Left ventricle myocardium inferior (tissue), 1 donor: ENCODE data around the gene WDR59. TPM values are rescaled to one million over a fixed set of nuclear protein-coding genes. Genes with fewer than 3 reads are reported as not detected.

ENCODE experiments used
- DNase-seq: peaks from one replicate; pipeline ENCODE4 v3.0.0-alpha.2; 2020
- H3K27ac ChIP-seq: fragments of 200-600 bp; replicated peaks from 2 replicates; pipeline ENCODE4 v1.8.0; 2021
- H3K27me3 ChIP-seq: fragments of 200-600 bp; 2 replicates; pipeline ENCODE4 v1.8.0; 2021; ENCODE audit warnings: low read depth
- H3K36me3 ChIP-seq: fragments of 200-600 bp; 2 replicates; pipeline ENCODE4 v1.8.0; 2021
- H3K4me1 ChIP-seq: fragments of 200-600 bp; 2 replicates; pipeline ENCODE4 v1.8.0; 2021
- H3K4me3 ChIP-seq: fragments of 200-600 bp; 2 replicates; pipeline ENCODE4 v1.8.0; 2021; ENCODE audit warnings: mild to moderate bottlenecking, moderate library complexity
- H3K9me3 ChIP-seq: fragments of 200-600 bp; replicated peaks from 2 replicates; pipeline ENCODE4 v1.8.0; 2021
- intact Hi-C: fragments of 100-400 bp; cut with micrococcal nuclease; formaldehyde crosslinking; loops from one replicate; pipeline ENCODE4 v1.11.0; 2022
- total RNA-seq: library from RNA; stranded (reverse); fragmentation: NEBNext Ultra II Directional; extraction: Animal tissue kit (Norgen Biotek cat#: 25700); gene quantifications from one replicate; pipeline ENCODE4 v1.2.1, GENCODE V29; 2021
- TF ChIP-seq, protein P1 (sequence below): fragments of 200-600 bp; IDR thresholded peaks from 2 replicates; pipeline ENCODE4 v1.8.0; 2021; ENCODE audit warnings: antibody characterized with exemption, mild to moderate bottlenecking, borderline replicate concordance
- donor health status: DM: no; HTN: yes; CAD: no; lungs with severe emphysema.

WDR59 gene
- total RNA-seq, 1 donor from 2014 or later: 52.5 TPM

DNA sequence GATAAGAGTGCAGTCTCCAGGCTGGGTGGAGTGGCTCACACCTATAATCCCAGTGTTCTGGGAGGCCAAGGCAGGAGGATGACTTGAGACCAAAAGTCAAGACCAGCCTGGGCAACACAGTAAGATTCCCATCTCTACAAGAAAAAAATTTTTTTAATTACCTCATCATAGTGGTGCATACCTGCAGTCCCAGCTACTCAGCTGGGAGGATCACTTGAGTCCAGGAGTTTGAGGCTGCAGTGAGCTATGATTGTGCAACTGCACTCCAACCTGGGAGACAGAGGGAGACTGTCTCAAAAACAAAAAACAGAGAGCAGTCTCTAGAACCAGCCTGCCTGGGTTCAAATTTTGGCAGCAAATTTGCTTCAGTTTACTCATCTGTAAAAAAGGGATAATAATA is 45.2 kb downstream of the WDR59 start:
- Histone ChIP-seq H3K27ac (no peak overlapping the region), H3K4me3 (no peak overlapping the region), H3K27me3 (no peaks in the 10 kb centered on the region), H3K36me3 (peaks cover 82% of the 10 kb centered on the region), H3K4me1 (peaks cover 18% of the 10 kb centered on the region), H3K9me3 (no peaks in the 10 kb centered on the region)
- intact Hi-C loops: no loop called here
- no peak for DNase-seq
- TF ChIP-seq, protein P1, sequence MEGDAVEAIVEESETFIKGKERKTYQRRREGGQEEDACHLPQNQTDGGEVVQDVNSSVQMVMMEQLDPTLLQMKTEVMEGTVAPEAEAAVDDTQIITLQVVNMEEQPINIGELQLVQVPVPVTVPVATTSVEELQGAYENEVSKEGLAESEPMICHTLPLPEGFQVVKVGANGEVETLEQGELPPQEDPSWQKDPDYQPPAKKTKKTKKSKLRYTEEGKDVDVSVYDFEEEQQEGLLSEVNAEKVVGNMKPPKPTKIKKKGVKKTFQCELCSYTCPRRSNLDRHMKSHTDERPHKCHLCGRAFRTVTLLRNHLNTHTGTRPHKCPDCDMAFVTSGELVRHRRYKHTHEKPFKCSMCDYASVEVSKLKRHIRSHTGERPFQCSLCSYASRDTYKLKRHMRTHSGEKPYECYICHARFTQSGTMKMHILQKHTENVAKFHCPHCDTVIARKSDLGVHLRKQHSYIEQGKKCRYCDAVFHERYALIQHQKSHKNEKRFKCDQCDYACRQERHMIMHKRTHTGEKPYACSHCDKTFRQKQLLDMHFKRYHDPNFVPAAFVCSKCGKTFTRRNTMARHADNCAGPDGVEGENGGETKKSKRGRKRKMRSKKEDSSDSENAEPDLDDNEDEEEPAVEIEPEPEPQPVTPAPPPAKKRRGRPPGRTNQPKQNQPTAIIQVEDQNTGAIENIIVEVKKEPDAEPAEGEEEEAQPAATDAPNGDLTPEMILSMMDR: no peak

DNA sequence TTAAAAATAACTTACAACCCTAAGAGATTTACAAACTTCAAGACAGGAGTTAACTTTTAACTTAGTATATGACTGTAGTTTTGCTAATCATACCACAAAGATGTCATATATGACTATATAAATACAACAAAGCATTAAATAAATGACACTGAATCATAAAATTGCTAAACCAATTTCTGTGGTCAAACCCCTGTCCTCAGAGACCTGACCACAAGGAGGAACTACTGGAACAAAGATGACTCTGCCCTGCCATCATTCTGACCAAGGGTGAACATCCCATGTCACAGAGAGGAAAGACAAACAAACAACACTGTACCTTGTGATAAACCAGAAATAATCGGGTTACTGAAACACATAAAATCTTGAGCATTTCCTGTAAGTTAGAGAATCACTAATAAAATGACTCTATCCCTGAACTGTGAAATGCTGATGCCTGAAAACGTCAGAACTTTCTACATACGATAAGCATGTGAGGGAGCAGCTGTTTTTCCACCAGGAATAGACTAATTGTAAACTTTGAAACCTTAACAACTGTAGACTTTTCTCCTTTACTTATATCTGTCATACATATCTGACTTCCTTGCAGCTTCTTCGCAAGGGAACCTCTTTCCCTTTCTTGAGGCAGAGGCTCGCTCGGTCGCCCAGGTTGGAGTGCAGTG is 47.9 kb downstream of the WDR59 start:
- Histone ChIP-seq H3K4me1 (no peaks in the 10 kb centered on the region), H3K27ac (no peak overlapping the region), H3K27me3 (no peaks in the 10 kb centered on the region), H3K9me3 (no peaks in the 10 kb centered on the region), H3K4me3 (no peak overlapping the region), H3K36me3 (peaks cover 77% of the 10 kb centered on the region)
- TF ChIP-seq, protein P1: no peak
- DNase-seq: no peak
- intact Hi-C loops: no loop called here

DNA sequence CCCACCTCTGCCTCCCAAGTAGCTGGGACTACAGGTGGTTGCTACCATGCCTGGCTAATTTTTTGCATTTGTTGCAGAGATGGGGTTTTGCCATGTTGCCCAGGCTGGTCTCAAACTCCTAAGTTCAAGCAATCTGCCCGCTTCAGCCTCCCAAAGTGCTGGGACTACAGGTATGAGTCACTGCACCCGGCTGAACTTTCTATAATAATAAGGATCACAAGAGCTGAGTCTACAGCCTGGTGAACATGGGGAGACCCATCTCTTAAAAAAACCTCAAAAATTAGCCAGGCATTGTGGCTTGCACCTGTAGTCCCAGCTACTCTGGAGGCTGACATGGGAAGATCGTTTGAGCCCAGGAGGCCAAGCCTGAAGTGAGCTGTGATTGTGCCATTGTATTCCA is 53.5 kb downstream of the WDR59 start:
- H3K36me3 ChIP-seq: peaks cover 65% of the 10 kb centered on the region

GRCh38 chr16:74929636-74930035 is 55.3 kb downstream of the WDR59 start:
- no peak overlapping the region for H3K4me3 ChIP-seq
- H3K4me1 ChIP-seq: no peaks in the 10 kb centered on the region
- H3K9me3 ChIP-seq: no peaks in the 10 kb centered on the region
- TF ChIP-seq, protein P1: no peak
- H3K27ac ChIP-seq: no peak overlapping the region
- H3K36me3 ChIP-seq: peaks cover 59% of the 10 kb centered on the region
- DNase-seq: no peak
- intact Hi-C loops: no loop called here
- no peaks in the 10 kb centered on the region for H3K27me3 ChIP-seq

More for the DNA sequence above, 53.5 kb downstream of the WDR59 start:
- no peaks in the 10 kb centered on the region for H3K9me3 ChIP-seq
- TF ChIP-seq, protein P1: no peak
- H3K4me1 ChIP-seq: no peaks in the 10 kb centered on the region
- H3K27me3 ChIP-seq: no peaks in the 10 kb centered on the region
- no peak for DNase-seq
- intact Hi-C loops: no loop called here
- no peak overlapping the region for H3K4me3 ChIP-seq
- no peak overlapping the region for H3K27ac ChIP-seq

- Histone ChIP-seq H3K4me1 (peaks cover 17% of the 10 kb centered on the region), H3K27ac (no peak overlapping the region), H3K27me3 (no peaks in the 10 kb centered on the region), H3K9me3 (no peaks in the 10 kb centered on the region), H3K4me3 (no peak overlapping the region), H3K36me3 (peaks cover 59% of the 10 kb centered on the region)
- TF ChIP-seq, protein P1: no peak
- intact Hi-C loops: no loop called here
- DNase-seq: no peak
Observed at GRCh38 chr16:74926805-74927204, 58.1 kb downstream of the WDR59 start.
